Spleen (tissue), 11 donors: Measurements from ENCODE around the gene SLC19A3. TPM values are rescaled to one million over a fixed set of nuclear protein-coding genes. Genes with fewer than 3 reads are reported as not detected.

Experiments used
- DNase-seq: peaks from one replicate; pipeline ENCODE4 v3.0.0-alpha.2; 2020
- H3K27ac ChIP-seq, 8 donors: fragments of 200-600 bp; sonication (generic) in 7 of 8; 1 replicate in 4 of 8; 2 replicates in 4 of 8; pipeline versions ENCODE4 v1.5.0 to v1.8.0; 2016 to 2021; ENCODE audit warnings: inconsistent platforms in 4 of 8, mild to moderate bottlenecking in 4 of 8, moderate library complexity in 1 of 8
- H3K27me3 ChIP-seq, 7 donors: fragments of 200-600 bp; sonication (generic) in 6 of 7; replicated peaks in 1 of 7; 1 replicate in 4 of 7; 2 replicates in 3 of 7; pipeline versions ENCODE4 v1.5.0 to v1.8.0; 2016 to 2021; ENCODE audit warnings: inconsistent platforms in 3 of 7, mild to moderate bottlenecking in 1 of 7
- H3K36me3 ChIP-seq, 6 donors: fragments of 200-600 bp; sonication (generic) in 5 of 6; 1 replicate in 4 of 6; 2 replicates in 2 of 6; pipeline versions ENCODE4 v1.5.0 to v1.8.0; 2016 to 2021; ENCODE audit warnings: inconsistent platforms in 2 of 6
- H3K4me1 ChIP-seq, 6 donors: fragments of 200-600 bp; sonication (generic) in 5 of 6; 1 replicate in 3 of 6; 2 replicates in 3 of 6; pipeline versions ENCODE4 v1.5.0 to v1.8.0; 2016 to 2021; ENCODE audit warnings: inconsistent platforms in 3 of 6
- H3K4me3 ChIP-seq, 8 donors: fragments of 200-600 bp; sonication (generic) in 7 of 8; 1 replicate in 4 of 8; 2 replicates in 4 of 8; pipeline versions ENCODE4 v1.5.0 to v1.8.0; 2016 to 2021; ENCODE audit warnings: inconsistent platforms in 4 of 8, mild to moderate bottlenecking in 4 of 8, moderate library complexity in 2 of 8
- H3K9me3 ChIP-seq, 8 donors: fragments of 200-600 bp; sonication (generic) in 7 of 8; 1 replicate in 4 of 8; 2 replicates in 4 of 8; pipeline versions ENCODE4 v1.5.0 to v1.8.0; 2016 to 2021; ENCODE audit warnings: inconsistent platforms in 4 of 8
- CTCF ChIP-seq, 11 experiments: fragments of 200-600 bp in 7 of 11; fragments of 450-650 bp in 4 of 11; sonication (generic) in 4 of 11; IDR thresholded peaks in 8 of 11; conservative IDR thresholded peaks in 3 of 11; 1 replicate in 7 of 11; 2 replicates in 4 of 11; pipeline versions ENCODE4 v1.4.0 to v1.8.0; 2016 to 2021; ENCODE audit warnings: antibody characterized with exemption in 11 of 11, inconsistent platforms in 4 of 11, mild to moderate bottlenecking in 1 of 11
- POLR2A ChIP-seq, 3 donors: fragments of 450-650 bp; IDR thresholded peaks; one replicate each; pipeline ENCODE4 v1.5.1; 2017; ENCODE audit warnings: antibody characterized with exemption in 3 of 3, mild to moderate bottlenecking in 1 of 3
- POLR2AphosphoS5 ChIP-seq, 3 donors: sonication (generic); formaldehyde crosslinking; IDR thresholded peaks; one replicate each; pipeline ENCODE4 v1.5.1; 2017; ENCODE audit warnings: antibody characterized with exemption in 3 of 3
- WGBS, 5 donors: extraction: QIAGEN DNeasy Blood & Tissue Kit in 3 of 5; methylation state at CpG; one replicate each; pipeline versions ENCODE4 v1.1.5 to v1.1.7; 2013 to 2018; 5-methylcytosine and 5-hydroxymethylcytosine counted together
- intact Hi-C: fragments of 100-400 bp; cut with DNase I; formaldehyde crosslinking; loops from one replicate; pipeline ENCODE4 v1.15.0; 2023; ENCODE audit warnings: low total_unique reads
- polyA plus RNA-seq, 3 donors: library from polyadenylated mRNA; stranded (reverse); fragments of 200-250 nt; gene quantifications; one replicate each; pipeline ENCODE4 v1.2.1, GENCODE V29; 2013
- total RNA-seq, 7 donors: library from RNA; depleted of rRNA in 3 of 7; stranded (reverse); fragments of >200 nt in 3 of 7; fragmentation: NEBNext Ultra II Directional in 4 of 7; extraction: Animal tissue kit (Norgen Biotek cat#: 25700) in 4 of 7; gene quantifications; one replicate each; pipeline versions ENCODE4 v1.1.0 to v1.2.1, GENCODE V29; 2016 to 2021
- donor health status: healthy with polysubstance abuse.
- donor health status: DM: no; HTN: no; CAD: no; lungs with moderate emphysema.
- donor health status: DM: no; HTN: no; CAD: no.
- donor health status: Bipolar disorder and iron deficiency.
- donor health status: healthy.
- donor health status: DM: no; HTN: no; CAD: no.
- donor health status: DM: yes; HTN: yes; CAD: no.

The SLC19A3 gene
- total and polyA plus RNA-seq, 10 donors = 0.06 to 0.23 (median 0.15) TPM; not detected in 5

GRCh38 chr2:227706859-227707258 lies 11.0 kb downstream of the SLC19A3 start:
- TF ChIP-seq POLR2AphosphoS5 (IDR thresholded peaks at IDR 0.05) (no peak), CTCF (IDR thresholded peaks at IDR 0.05 in 8 of 11, conservative IDR thresholded peaks at IDR 0.05 in 3 of 11) (no peak), POLR2A (IDR thresholded peaks at IDR 0.05) (no peak)
- no peak overlapping the region for H3K27ac ChIP-seq

GRCh38 chr2:227703961-227704360 lies 13.9 kb downstream of the SLC19A3 start:
- Histone ChIP-seq H3K4me1 (no peaks in the 10 kb centered on the region), H3K9me3 (peaks cover 0 to 12% (median 6%) of the 10 kb centered on the region in 8 donors), H3K27ac (no peak overlapping the region), H3K36me3 (no peaks in the 10 kb centered on the region), H3K4me3 (no peak overlapping the region), H3K27me3 (peaks cover 0 to 20% (median 0%) of the 10 kb centered on the region in 7 donors)
- no peak for TF ChIP-seq CTCF (IDR thresholded peaks at IDR 0.05 in 8 of 11, conservative IDR thresholded peaks at IDR 0.05 in 3 of 11)
- TF ChIP-seq POLR2A (IDR thresholded peaks at IDR 0.05) = no peak
- no peak for TF ChIP-seq POLR2AphosphoS5 (IDR thresholded peaks at IDR 0.05)
- intact Hi-C loops = no loop called here
- WGBS, 5 donors = 71 to 84% (median 76%) methylated on average over 3 of the region's 3 CpGs
- no peak for DNase-seq

More at GRCh38 chr2:227706859-227707258, 11.0 kb downstream of the SLC19A3 start:
- no peak for DNase-seq
- Histone ChIP-seq H3K4me3 (no peak overlapping the region), H3K36me3 (no peaks in the 10 kb centered on the region), H3K27me3 (peaks cover 0 to 22% (median 0%) of the 10 kb centered on the region in 7 donors), H3K4me1 (no peaks in the 10 kb centered on the region), H3K9me3 (peaks cover 0 to 8% (median 5%) of the 10 kb centered on the region in 8 donors)
- intact Hi-C loops = no loop called here
- 81 to 95% (median 90%) methylated on average over 3 to 4 of the region's 4 CpGs for whole genome bisulfite sequencing, 5 donors

- H3K27me3 ChIP-seq = peaks cover 0 to 19% (median 0%) of the 10 kb centered on the region in 7 donors
- DNase-seq = no peak
- WGBS, 5 donors = 75 to 80% (median 77%) methylated on average over 4 of the region's 4 CpGs
- H3K4me1 ChIP-seq = no peaks in the 10 kb centered on the region
- TF ChIP-seq POLR2A (IDR thresholded peaks at IDR 0.05) (no peak), CTCF (IDR thresholded peaks at IDR 0.05 in 8 of 11, conservative IDR thresholded peaks at IDR 0.05 in 3 of 11) (no peak), POLR2AphosphoS5 (IDR thresholded peaks at IDR 0.05) (no peak)
- no peak overlapping the region for H3K27ac ChIP-seq
- no peak overlapping the region for H3K4me3 ChIP-seq
- intact Hi-C loops = no loop called here
- no peaks in the 10 kb centered on the region for H3K36me3 ChIP-seq
- peaks cover 0 to 12% (median 6%) of the 10 kb centered on the region in 8 donors for H3K9me3 ChIP-seq
Measured at GRCh38 chr2:227703280-227703732, 14.5 kb downstream of the SLC19A3 start.

- Histone ChIP-seq H3K27me3 (peaks cover 0 to 19% (median 0%) of the 10 kb centered on the region in 7 donors), H3K27ac (no peak overlapping the region), H3K4me3 (no peak overlapping the region), H3K4me1 (no peaks in the 10 kb centered on the region), H3K36me3 (no peaks in the 10 kb centered on the region), H3K9me3 (peaks cover 0 to 12% (median 6%) of the 10 kb centered on the region in 8 donors)
- no peak for DNase-seq
- TF ChIP-seq CTCF (IDR thresholded peaks at IDR 0.05 in 8 of 11, conservative IDR thresholded peaks at IDR 0.05 in 3 of 11) (no peak), POLR2A (IDR thresholded peaks at IDR 0.05) (no peak), POLR2AphosphoS5 (IDR thresholded peaks at IDR 0.05) (no peak)
- intact Hi-C loops = no loop called here
- WGBS, 5 donors = 82 to 91% (median 86%) methylated on average over 3 of the region's 3 CpGs
Measured at GRCh38 chr2:227701556-227701955, 16.3 kb downstream of the SLC19A3 start.
